HEK293 (cell line): ENCODE results near the gene SPACDR.

ENCODE experiments used
- CTCF ChIP-seq: fragments of 450-650 bp; formaldehyde crosslinking; IDR thresholded peaks from 2 replicates; pipeline ENCODE4 v1.5.1; 2016; ENCODE audit warnings: missing biosample characterization, missing genetic modification characterization
- ELK4 ChIP-seq: IDR thresholded peaks from 2 replicates; pipeline ENCODE4 v1.6.1; 2011; ENCODE audit warnings: mild to moderate bottlenecking, low read depth, low read length, borderline replicate concordance
- KLF10 ChIP-seq: fragments of 450-650 bp; IDR thresholded peaks from 2 replicates; pipeline ENCODE4 v1.5.1; 2018; ENCODE audit warnings: missing biosample characterization, mild to moderate bottlenecking, missing genetic modification characterization
- KLF17 ChIP-seq: fragments of 450-650 bp; formaldehyde crosslinking; IDR thresholded peaks from 2 replicates; pipeline ENCODE4 v1.5.1; 2016; ENCODE audit warnings: missing biosample characterization, missing genetic modification characterization
- PRDM10 ChIP-seq: fragments of 450-650 bp; formaldehyde crosslinking; IDR thresholded peaks from 2 replicates; pipeline ENCODE4 v1.5.1; 2016; ENCODE audit warnings: missing biosample characterization, missing genetic modification characterization
- TRIM28 ChIP-seq: IDR thresholded peaks from 2 replicates; pipeline ENCODE4 v1.6.1; 2011; ENCODE audit warnings: low read length, control low read depth, borderline replicate concordance
- ZBTB20 ChIP-seq: fragments of 450-650 bp; formaldehyde crosslinking; IDR thresholded peaks from 2 replicates; pipeline ENCODE4 v1.5.1; 2016; ENCODE audit warnings: missing biosample characterization, missing genetic modification characterization
- ZBTB7A ChIP-seq: fragments of 450-650 bp; formaldehyde crosslinking; IDR thresholded peaks from 2 replicates; pipeline ENCODE4 v1.5.1; 2016; ENCODE audit warnings: low read depth, missing biosample characterization, missing genetic modification characterization
- ZNF157 ChIP-seq: fragments of 450-650 bp; formaldehyde crosslinking; IDR thresholded peaks from 2 replicates; pipeline ENCODE4 v1.5.1; 2016; ENCODE audit warnings: missing biosample characterization, missing genetic modification characterization
- ZNF214 ChIP-seq: fragments of 450-650 bp; formaldehyde crosslinking; IDR thresholded peaks from 2 replicates; pipeline ENCODE4 v1.5.1; 2017; ENCODE audit warnings: missing biosample characterization, mild to moderate bottlenecking, missing genetic modification characterization, borderline replicate concordance
- ZNF335 ChIP-seq: fragments of 450-650 bp; formaldehyde crosslinking; conservative IDR thresholded peaks from 2 replicates; pipeline ENCODE4 v1.5.1; 2016; ENCODE audit warnings: missing biosample characterization, missing genetic modification characterization
- ZNF423 ChIP-seq: fragments of 450-650 bp; formaldehyde crosslinking; IDR thresholded peaks from 2 replicates; pipeline ENCODE4 v1.5.1; 2016; ENCODE audit warnings: missing biosample characterization, missing genetic modification characterization
- ZNF433 ChIP-seq: fragments of 450-650 bp; formaldehyde crosslinking; IDR thresholded peaks from 2 replicates; pipeline ENCODE4 v1.5.1; 2016; ENCODE audit warnings: missing biosample characterization, missing genetic modification characterization, low read depth
- ZNF449 ChIP-seq: fragments of 450-650 bp; formaldehyde crosslinking; IDR thresholded peaks from 2 replicates; pipeline ENCODE4 v1.5.1; 2017; ENCODE audit warnings: missing biosample characterization, mild to moderate bottlenecking, missing genetic modification characterization, moderate library complexity
- ZNF558 ChIP-seq: fragments of 450-650 bp; formaldehyde crosslinking; IDR thresholded peaks from 2 replicates; pipeline ENCODE4 v1.5.1; 2016; ENCODE audit warnings: missing biosample characterization, missing genetic modification characterization
- ZNF610 ChIP-seq: fragments of 450-650 bp; formaldehyde crosslinking; IDR thresholded peaks from 2 replicates; pipeline ENCODE4 v1.5.1; 2016; ENCODE audit warnings: missing biosample characterization, missing genetic modification characterization, borderline replicate concordance
- ZNF645 ChIP-seq: fragments of 450-650 bp; formaldehyde crosslinking; IDR thresholded peaks from 2 replicates; pipeline ENCODE4; 2016; ENCODE audit warnings: missing biosample characterization, missing genetic modification characterization
- ZNF658 ChIP-seq: fragments of 450-650 bp; formaldehyde crosslinking; IDR thresholded peaks from 2 replicates; pipeline ENCODE4; 2016; ENCODE audit warnings: missing biosample characterization, missing genetic modification characterization
- ZNF677 ChIP-seq: fragments of 450-650 bp; IDR thresholded peaks from 2 replicates; pipeline ENCODE4 v1.5.0; 2018; ENCODE audit warnings: missing biosample characterization, mild to moderate bottlenecking, missing genetic modification characterization, moderate library complexity
- TF ChIP-seq, protein P1 (sequence below): fragments of 450-650 bp; formaldehyde crosslinking; IDR thresholded peaks from 2 replicates; pipeline ENCODE4 v1.5.1; 2016; ENCODE audit warnings: missing biosample characterization, missing genetic modification characterization
- TF ChIP-seq, protein P2 (sequence below): fragments of 450-650 bp; formaldehyde crosslinking; IDR thresholded peaks from 2 replicates; pipeline ENCODE4 v1.5.1; 2016; ENCODE audit warnings: missing biosample characterization, missing genetic modification characterization
- TF ChIP-seq, protein P3 (sequence below): fragments of 450-650 bp; IDR thresholded peaks from 2 replicates; pipeline ENCODE4 v1.5.1; 2018; ENCODE audit warnings: missing biosample characterization, missing genetic modification characterization

Gene SPACDR

GRCh38 chr7:100429637-100430492 is 34.2 kb downstream of the SPACDR start, which contains the start of gene MEPCE (continued):
- TF ChIP-seq KLF17 (peak; percentile 61; the same call in 1 of the 2 replicates), ZNF658 (tag by site-specific recombination) (no peak), ZNF610 (no peak), ZNF335 (peak; percentile 79; the same call in 1 of the 2 replicates), ELK4 (no peak), ZNF677 (tag by site-specific recombination) (peak; percentile 58; the same call in 1 of the 2 replicates), ZNF645 (tag by site-specific recombination) (no peak), TRIM28 (no peak), ZNF423 (tag by site-specific recombination) (peak; percentile 91), ZNF558 (no peak), ZNF433 (tag by site-specific recombination) (no peak), ZBTB20 (tag by site-specific recombination) (peak; percentile 33; the same call in 1 of the 2 replicates), ZNF214 (tag by site-specific recombination) (no peak), ZNF157 (tag by site-specific recombination) (no peak), CTCF (tag by site-specific recombination) (no peak), ZNF449 (tag by site-specific recombination) (peak; percentile 56; the same call in 1 of the 2 replicates), PRDM10 (tag by site-specific recombination) (0 out of 2 replicates have a peak, but pooled peaks have one; percentile 8), KLF10 (peak; percentile 82), ZBTB7A (tag by site-specific recombination) (peak; percentile 16; the same call in 1 of the 2 replicates)
- TF ChIP-seq, protein P1, sequence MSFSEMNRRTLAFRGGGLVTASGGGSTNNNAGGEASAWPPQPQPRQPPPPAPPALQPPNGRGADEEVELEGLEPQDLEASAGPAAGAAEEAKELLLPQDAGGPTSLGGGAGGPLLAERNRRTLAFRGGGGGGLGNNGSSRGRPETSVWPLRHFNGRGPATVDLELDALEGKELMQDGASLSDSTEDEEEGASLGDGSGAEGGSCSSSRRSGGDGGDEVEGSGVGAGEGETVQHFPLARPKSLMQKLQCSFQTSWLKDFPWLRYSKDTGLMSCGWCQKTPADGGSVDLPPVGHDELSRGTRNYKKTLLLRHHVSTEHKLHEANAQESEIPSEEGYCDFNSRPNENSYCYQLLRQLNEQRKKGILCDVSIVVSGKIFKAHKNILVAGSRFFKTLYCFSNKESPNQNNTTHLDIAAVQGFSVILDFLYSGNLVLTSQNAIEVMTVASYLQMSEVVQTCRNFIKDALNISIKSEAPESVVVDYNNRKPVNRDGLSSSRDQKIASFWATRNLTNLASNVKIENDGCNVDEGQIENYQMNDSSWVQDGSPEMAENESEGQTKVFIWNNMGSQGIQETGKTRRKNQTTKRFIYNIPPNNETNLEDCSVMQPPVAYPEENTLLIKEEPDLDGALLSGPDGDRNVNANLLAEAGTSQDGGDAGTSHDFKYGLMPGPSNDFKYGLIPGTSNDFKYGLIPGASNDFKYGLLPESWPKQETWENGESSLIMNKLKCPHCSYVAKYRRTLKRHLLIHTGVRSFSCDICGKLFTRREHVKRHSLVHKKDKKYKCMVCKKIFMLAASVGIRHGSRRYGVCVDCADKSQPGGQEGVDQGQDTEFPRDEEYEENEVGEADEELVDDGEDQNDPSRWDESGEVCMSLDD (tag by site-specific recombination), result peak; percentile 81
- TF ChIP-seq, protein P2, sequence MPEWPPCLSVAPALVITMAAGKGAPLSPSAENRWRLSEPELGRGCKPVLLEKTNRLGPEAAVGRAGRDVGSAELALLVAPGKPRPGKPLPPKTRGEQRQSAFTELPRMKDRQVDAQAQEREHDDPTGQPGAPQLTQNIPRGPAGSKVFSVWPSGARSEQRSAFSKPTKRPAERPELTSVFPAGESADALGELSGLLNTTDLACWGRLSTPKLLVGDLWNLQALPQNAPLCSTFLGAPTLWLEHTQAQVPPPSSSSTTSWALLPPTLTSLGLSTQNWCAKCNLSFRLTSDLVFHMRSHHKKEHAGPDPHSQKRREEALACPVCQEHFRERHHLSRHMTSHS (tag by site-specific recombination), result no peak
- TF ChIP-seq, protein P3, sequence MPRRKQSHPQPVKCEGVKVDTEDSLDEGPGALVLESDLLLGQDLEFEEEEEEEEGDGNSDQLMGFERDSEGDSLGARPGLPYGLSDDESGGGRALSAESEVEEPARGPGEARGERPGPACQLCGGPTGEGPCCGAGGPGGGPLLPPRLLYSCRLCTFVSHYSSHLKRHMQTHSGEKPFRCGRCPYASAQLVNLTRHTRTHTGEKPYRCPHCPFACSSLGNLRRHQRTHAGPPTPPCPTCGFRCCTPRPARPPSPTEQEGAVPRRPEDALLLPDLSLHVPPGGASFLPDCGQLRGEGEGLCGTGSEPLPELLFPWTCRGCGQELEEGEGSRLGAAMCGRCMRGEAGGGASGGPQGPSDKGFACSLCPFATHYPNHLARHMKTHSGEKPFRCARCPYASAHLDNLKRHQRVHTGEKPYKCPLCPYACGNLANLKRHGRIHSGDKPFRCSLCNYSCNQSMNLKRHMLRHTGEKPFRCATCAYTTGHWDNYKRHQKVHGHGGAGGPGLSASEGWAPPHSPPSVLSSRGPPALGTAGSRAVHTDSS, result no peak
